GM20000 (cell line): Measurements from ENCODE around the gene DAPK3.
"Not testable (repeated sequence)": the region's sequence is repeated elsewhere in the genome, so short reads cannot be mapped to it uniquely, and the experiment has no call there.

ENCODE experiments used
- DNase-seq: peaks from one replicate; pipeline ENCODE4 v3.0.0; 2012; ENCODE audit warnings: low spot score
- CTCF ChIP-seq: IDR thresholded peaks from 2 replicates; pipeline ENCODE4 v1.5.1; 2012; ENCODE audit warnings: mild to moderate bottlenecking, control low read depth; ENCODE audit errors: extremely low read depth, missing control alignments

Gene DAPK3

DNA sequence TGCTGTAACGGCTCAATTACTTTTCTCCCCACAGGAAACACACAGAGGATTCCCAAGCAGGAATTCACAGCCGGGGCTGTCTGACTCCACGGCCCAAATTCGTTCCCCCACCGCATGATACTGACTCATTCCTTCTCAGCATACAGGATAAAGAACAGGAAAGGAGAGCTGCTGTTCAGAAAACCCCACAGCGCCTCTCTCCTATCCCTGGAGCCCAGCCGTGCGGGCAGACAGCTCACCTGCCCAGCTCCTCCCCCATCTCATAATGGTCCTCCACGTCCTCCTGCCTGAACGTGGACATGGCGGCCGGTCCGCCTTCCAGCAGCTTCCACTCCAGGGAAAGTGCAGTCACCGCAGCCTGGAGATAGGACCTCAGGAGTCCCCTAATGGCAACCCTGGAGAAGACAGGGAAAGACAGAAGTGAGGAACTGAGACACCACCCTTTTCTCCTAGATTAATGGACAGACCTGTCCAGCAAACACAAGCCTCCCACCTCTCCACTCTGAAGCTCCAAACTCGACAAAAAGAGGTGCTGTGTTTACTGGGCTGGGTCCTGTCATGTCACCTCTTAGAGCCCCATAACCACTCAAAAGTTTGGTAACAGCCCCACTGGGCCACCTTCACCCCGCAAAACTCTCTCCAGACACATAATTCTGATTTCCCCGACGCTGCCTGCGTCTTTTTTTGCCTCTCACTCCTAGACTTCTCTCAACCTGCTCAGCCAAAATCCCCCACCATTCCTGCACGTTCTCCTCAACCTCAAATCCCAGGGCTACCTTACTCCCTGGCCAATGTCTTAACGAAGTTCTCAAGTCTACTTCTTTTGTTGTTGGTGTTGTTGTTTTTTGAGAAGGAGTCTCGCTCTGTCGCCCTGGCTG is 1.2 kb downstream of the DAPK3 start:
- no peak for TF ChIP-seq CTCF
- no peak for DNase-seq

GRCh38 chr19:3968556-3969434 is 2.1 kb downstream of the DAPK3 start:
- no peak for DNase-seq
- TF ChIP-seq CTCF, result no peak

- not testable (repeated sequence) for DNase-seq
Observed at GRCh38 chr19:3967983-3968382, 2.9 kb downstream of the DAPK3 start.

DNA sequence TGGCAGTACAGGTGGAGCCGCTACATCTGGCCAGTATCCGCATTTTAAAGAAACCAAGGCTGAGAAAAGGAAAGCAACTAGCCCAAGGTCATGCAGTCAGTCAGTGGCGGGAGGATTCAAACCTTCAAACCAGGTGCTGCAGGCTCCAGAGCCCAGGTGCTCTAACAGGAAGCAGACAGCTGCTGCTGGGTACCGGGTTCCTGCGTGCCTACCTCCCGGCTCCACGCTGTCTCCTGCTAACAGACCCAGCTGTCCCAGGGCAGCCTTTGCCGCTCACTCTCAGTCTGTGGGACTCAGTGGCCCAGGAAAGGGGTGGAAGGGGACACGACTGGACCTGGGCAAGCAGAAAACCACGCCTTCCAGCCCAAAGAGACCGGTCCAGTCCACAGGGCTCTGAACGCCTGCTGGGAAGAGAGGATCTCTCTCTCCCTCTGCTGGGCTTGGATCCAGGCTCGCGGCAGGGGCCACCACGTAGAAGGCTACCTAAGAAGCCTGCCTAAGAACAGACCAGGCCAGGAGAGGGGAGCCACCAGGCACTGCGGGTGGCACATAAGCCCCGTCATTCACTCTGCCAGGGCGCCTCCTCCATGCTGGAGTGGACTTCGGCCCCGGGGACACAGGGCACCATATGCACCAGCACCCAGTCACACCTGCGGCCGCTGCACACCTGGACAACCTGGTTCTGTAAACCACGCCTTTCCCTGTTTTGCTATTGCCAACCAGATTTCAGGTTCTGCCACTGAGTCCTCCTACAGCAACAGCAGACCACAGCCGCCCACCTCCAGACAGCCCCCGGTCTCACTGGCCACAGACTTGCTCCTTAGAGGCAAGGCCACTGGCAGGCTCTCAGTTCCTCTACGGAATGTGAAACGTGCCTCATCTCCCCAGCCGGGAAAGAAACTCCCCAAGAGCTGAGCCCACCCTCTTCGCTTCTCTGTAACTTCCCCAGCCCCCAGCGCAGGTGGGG is 4.6 kb downstream of the DAPK3 start:
- TF ChIP-seq CTCF, result no peak
- DNase-seq, result no peak

- no peak for DNase-seq
- TF ChIP-seq CTCF, result no peak
Observed at GRCh38 chr19:3964256-3965194, 6.4 kb downstream of the DAPK3 start.

DNA sequence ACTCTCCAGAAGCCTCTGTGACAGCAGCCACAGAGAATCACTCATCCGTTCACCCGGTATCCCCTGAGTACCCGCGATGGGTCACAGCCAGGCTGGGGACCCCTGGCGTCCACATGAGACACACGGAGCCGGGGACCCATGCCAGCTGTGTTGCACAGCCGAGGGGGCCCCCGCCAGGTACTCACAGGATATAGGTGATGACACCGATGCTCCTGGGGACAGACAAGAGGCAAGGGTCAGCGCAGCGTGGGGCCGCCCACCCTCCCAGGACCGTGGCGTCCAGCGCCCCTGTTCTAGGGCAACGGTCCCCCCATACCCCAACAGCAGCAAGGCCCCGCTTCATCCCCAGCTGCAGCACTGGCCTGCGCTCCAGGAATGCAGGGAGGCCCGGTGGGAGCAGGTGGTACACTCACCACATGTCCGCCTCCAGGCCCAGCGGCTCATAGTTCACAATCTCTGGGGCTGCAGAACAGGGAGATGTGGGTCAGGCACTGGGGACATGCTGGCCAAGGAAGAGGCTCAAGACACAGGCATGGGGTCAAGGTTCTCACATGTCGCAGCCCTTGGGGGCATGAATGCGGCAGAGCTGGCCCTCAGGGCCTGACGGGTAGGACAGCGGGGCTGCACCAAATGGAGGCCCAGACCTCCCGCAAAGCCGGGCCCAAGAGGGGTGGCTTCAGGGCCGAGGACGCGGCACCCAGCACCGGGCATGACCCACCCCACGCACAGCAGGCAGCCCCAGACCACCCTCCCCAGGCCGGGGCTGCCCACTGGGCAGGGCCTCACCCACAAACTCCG is 7.2 kb downstream of the DAPK3 start:
- TF ChIP-seq CTCF, result no peak
- DNase-seq, result no peak
